Activated CD4-positive, alpha-beta T cell treated with anti-CD3 and anti-CD28 coated beads for 4 hours (primary cell): ENCODE measurements around the gene MACROD2.
"Not testable (repeated sequence)": the region's sequence is repeated elsewhere in the genome, so short reads cannot be mapped to it uniquely, and the experiment has no call there.

Experiments
- DNase-seq, 2 donors: peaks; one replicate each; pipeline ENCODE4 v3.0.0-alpha.2; 2020

Gene MACROD2

DNA sequence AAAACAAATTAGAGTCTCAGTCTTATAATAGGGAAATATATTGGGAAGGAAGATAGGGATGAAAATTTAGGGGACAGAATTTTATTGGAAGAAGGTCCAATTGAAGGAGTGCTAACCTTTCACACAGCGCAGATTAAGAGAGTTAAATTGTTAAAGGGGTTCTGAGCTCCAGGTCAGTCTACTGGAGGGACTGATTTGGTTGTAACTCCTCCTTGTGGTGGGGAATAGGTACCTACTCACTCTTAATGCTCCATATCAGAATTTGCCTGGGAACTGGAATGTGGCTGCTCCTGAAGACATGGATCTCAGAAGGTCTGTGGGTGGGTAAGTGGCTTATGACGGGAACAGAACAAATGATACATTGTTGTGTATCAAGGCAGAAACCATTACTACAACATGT is 198.6 kb downstream of the MACROD2 start:
- no peak for DNase-seq

DNA sequence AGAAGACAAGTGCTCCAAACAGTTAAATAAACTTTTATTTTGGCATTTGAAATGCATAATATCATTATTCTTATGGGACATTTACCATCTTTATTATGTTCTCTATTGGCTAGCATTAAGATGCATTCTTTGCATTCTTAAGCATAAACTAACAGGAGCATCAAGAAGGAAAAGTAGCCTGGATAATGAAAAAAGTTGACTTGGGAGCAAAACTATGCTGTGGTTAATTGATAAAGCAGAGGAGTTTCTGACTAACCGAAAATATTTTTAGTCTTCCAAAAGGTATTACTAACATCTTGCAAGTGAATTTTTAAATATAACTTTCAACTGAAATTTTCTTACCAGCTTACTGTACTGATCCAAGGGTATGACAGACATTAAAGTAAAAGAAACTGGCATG is 201.8 kb downstream of the MACROD2 start:
- DNase-seq, result no peak

DNA sequence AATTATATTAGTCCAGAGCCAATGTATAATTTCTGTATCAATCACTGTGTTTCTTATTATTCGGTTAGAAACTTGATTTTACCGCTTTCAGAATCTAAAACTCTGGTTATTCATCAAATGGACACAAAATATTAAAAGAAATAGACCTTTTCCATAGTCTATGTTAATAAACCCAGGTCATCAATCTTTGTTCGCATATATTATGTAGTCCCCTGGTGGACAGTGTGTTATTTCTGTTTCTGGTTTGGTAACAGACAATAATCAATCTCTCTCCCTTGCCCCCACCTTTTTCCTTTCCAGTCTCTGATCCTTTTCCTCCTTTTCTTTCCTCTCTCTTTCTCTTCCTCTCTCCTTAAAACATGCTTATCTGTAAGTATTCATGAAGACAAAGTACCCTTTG is 203.1 kb downstream of the MACROD2 start:
- DNase-seq, result no peak

DNA sequence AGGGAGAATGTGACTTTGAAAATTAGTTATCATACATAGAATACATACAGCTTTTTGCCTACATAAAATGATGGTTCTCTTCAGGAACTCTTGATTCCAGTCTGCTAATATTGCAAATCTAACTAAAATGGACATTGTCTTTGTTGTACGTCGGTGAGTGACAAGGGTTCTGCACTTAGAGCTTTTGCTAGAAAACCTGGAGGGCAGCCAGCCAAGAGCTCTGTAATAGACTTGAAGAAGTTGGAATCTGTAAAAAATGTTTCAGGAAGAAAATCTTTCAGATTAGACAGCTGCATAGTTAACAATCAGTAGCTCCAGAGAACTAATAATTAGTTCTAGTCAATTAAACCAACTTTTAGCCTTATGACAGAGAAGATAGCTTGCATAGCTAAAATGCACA is 203.8 kb downstream of the MACROD2 start:
- DNase-seq, result no peak

DNA sequence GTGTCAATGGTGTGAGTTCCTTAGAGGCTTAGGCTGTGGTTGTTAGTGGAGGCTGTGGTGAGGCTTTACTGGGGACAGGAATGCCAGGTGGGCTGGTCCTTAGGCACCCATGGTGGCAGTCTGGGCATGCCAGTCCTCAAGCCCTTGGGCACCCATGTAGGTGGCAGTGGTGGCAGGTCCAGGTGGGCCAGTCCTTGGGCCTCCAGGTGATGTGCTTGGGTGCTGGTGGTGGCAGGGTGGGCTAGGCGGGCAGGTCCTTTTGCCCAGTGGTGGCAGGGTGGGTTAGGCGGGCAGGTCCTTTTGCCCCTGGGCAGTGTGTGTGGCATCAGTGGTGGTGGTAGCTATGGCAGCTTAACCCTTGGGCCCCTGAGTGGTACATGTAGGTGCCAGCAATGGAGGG is 208.3 kb downstream of the MACROD2 start:
- no peak for DNase-seq

DNA sequence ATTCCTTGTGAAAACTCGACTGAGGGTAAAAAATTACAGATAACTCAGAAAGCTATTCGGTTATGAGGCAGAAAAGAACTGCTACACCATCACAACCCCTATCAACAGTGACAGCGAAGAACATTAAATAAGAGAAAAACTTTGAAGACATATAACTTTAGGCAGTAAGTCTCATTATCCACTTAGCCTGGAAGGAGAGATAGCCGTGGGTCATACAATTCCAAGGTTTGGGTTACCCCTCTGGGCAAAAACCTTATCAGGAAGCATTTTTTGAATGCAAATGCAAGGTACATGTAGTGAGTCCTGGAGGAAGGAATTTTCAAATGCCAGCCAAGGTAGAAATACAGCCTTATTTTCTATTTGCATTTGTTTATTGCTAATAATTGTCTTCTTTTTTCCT is 212.3 kb downstream of the MACROD2 start:
- no peak for DNase-seq

DNA sequence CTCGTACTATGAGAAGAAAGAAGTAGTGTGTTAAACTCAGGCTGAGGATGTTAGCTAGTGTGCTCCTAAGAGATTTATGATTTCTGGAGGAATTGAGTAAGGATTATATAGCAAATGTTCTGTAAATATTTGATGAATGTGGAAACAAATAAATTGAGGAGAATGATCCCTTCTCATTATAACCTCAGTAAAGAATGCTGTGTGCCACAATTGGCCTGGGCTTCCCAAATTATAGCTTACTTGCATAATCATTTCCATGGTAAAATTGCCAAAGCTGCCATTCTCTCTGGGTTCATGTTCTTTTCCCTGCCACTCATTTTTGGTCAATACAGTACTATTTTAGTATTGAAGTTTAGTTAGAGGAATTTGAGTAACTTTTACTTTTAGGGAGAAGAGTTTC is 213.6 kb downstream of the MACROD2 start:
- DNase-seq, result no peak

DNA sequence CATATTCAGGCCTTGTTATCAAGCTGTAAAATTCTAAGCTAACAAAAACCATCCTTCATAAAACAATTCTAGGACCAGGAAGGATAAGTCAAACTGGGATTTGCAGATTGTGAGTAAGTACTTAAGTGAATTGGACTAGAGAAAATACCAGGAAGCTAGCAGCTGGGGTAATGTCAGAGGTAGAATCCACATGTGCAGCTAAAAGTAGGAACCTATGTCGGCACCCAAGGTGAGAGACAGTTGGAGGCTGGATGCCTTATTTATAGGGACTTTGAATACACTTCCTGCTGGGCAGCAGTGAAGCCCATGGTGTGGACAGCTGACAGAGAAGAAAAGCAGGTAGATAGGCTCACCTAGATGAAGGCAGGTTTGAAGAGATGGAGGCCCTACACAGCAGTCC is 214.8 kb downstream of the MACROD2 start:
- no peak for DNase-seq

DNA sequence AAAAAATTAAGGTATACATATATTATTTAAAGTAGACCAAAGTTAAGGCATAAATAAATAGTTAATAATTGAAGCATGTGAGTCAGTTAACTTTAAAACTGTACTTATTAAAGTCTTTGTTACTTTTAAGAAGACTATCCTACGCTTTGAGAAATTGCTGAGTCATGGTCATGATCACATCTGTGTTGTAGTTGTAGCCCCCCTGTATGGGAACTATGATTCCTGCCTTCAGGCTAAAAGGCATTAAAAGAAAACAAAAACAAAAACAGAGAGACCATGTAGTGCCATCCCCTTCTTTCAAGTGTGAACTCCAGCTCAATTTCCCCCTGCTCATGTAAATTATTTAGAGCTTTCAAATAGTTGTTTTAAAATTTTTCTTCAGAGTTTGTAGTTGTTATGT is 218.7 kb downstream of the MACROD2 start:
- no peak for DNase-seq

DNA sequence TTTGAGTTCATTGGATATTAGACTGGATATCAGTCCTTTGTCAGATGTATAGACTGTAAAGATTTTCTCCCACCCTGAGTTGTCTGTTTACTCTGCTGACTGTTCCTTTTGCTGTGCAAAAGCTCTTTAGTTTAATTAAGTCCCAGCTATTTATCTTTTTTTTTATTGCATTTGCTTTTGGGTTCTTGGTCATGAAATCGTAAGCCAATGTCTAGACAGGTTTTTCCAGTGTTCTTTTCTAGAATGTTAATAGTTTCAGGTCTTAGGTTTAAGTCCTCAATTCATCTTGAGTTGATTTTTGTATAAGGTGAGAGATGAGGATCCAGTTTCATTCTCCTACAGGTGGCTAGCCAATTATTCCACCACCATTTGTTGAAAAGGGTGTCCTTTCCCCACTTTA is 220.6 kb downstream of the MACROD2 start:
- not testable (repeated sequence) for DNase-seq

DNA sequence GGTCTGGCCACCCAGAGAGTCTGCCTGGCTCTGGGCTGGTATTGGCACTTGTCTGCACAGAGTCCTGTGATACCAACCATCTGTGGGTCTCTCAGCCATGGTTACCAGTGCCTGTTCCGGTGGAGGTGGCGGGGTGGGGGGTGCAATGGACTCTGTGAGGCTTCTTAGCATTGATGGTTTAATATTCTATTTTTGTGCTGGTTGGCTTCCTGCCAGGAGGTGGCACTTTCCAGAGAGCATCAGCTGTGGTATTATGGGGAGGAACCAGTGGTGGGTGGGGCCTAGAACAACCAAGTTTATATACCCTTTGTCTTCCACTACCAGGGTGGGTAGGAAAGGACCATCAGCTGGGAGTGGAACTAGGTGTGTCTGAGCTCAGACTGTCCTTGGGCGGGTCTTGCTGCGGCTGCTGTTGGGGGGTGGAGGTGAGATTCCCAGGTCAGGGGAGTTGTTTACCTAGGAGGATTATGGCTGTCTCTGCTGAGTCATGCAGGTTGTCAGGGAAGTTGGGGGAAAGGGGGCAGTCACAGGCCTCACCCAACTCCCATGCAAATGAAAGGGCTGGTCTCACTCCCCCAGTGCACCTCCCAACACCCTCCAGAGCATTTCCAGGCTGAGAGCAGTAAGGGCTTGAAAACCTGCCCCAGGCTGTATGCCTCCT is 224.6 kb downstream of the MACROD2 start:
- no peak for DNase-seq

DNA sequence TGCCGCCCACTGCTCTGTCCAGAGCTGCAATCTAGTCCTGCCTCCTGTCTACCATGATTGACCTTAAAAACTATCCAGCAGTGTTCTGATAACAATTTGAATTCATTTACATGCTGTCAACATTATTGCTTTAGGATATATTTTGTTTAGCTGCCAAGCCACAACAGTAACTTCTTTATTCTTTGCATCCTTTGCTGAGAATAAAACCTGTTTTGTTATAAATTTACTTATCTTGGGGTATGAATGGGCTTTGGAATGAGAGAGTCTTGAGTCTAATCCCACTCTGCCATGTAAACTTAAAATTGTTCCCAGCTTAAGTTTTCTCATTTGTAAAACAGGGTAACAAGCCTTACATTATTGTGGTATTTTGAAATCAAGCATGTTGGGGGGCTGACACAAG is 225.7 kb downstream of the MACROD2 start:
- no peak for DNase-seq

DNA sequence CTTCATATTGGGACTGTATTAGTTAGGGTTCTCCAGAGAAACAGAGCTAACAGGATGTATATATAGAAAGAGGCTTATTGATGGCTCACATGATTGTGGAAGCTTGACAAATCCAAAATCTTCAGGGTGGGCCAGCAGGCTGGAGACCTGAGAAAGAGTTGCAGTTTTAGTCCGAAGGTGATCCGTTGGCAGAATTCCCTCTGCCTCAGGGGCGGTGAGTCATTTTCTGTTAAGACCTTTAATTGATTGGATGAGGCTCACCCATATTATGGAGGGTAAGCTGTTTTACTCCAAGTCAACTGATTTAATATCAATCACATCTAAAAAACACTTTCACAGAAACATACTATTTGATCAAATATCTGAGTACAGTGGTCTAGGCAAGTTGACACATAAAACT is 228.5 kb downstream of the MACROD2 start:
- DNase-seq, result no peak

DNA sequence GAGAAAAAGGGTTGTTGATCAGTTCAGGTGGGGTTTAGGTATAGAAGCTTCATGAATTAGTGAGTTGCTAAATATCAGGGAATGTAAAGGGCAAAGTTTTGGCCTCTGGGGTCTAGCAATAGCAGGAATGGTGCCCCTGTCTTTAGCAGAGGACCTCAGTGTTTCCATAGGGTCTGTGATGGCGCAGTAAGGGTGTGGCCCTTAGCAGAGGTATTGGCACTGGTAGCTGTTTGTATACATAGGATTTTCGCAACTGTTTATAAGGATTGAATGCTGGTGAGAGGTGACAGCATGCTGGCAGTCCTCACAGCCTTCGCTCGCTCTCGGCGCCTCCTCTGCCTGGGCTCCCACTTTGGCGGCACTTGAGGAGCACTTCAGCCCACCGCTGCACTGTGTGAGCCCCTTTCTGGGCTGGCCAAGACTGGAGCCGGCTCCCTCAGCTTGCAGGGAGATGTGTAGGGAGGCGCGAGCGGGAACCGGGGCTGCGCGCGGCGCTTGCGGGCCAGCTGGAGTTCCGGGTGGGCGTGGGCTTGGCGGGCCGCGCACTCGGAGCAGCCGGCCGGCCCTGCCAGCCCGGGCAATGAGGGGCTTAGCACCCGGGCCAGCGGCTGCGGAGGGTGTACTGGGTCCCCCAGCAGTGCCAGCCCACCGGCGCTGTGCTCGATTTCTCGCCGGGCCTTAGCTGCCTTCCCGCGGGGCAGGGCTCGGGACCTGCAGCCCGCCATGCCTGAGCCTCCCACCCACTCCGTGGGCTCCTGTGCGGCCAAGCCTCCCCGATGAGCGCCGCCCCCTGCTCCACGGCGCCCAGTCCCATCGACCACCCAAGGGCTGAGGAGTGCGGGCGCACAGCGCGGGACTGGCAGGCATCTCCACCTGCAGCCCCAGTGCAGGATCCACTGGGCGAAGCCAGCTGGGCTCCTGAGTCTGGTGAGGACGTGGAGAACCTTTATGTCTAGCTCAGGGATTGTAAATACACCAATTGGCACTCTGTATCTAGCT is 231.0 kb downstream of the MACROD2 start:
- not testable (repeated sequence) for DNase-seq

DNA sequence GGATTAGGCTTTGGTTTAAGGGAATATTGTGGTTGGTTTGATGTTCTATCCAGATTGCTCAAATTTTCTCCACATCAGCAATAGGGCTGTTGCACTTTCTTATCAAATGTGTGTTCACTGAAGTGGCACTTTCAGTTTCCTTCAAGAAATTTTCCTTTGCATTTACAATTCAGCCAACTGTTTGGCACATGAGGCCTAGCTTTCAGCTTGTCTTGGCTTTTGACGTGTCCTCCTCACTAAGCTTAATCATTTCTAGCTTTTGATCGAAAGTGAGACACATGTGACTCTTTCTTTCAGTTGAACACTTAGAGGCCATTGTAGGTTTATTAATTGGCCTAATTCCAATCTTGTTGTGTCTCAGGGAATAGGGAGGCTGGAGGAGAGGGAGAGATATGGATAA is 237.3 kb downstream of the MACROD2 start:
- DNase-seq, result no peak

DNA sequence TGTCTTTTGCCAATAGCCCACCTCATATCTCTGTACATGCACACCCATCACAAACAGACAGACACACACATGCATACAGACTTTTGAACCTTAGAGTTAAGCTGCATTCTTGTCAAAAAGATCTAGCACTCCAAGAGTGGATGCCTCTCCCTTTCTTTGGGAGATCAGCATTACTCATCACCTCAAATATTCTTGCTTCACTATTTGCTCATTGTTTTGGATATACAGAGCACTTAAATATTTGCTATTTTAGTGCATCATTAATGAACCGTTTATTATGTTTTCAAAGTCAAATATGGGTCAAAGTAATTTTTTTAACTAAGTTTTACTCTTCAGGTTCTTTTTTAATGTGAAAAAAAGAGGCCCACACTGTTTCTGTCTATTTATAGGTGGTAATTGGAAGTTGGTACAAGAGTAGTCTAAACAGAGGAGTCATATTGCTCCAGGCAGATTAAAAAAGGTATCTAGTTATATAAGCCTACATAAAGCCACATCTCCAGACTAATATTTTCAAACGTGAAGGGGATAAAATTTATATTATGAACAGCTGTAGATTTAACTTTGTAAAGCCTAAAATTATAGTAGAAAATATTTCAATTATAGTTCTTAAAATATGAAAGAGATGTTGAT is 239.5 kb downstream of the MACROD2 start:
- DNase-seq, result no peak

DNA sequence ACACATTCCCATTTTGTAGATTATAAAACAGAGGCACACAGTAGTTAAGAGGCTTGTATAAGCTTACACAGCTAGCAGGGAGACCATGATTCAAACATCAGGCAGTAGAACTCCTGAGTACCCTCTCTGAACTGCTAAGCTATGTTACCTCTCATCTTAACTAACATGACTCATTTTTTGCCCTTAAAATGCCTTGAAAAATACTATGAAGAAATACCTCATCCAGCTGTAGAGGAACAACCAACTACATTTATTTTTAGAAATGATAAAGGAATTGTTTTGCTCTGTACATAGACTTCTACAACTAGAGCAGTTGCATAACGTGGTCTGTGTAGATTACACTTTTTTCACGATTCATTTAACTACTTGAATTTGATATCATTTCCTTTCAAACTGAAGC is 240.0 kb downstream of the MACROD2 start:
- no peak for DNase-seq

DNA sequence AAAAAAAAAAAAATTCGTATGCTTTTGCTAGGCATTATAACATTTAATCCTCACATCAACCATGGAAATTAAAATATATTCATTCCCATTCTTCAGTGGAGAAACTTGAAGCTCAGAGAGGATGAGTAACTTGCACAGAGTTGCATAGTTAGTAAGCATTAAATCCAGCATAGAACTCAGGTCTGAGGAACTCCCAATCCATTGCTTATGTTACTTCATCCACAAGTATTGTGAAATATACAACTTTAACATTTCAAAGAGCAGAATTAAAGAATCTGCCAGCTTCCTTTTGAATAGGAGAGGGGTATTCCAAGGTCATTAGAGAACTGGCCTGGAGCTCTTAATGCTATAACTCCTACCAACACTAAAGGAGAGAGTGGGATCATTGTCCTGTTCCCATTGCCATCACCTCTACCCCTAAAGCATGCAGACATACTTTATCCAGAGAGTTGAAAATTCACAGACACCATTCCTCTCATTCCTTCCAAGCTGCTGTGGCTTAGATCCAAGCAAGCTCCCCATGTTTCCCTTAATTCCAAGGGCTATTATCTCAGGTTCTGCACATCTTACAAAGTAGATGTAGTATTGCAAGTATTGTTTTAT is 250.2 kb downstream of the MACROD2 start:
- DNase-seq, result no peak

DNA sequence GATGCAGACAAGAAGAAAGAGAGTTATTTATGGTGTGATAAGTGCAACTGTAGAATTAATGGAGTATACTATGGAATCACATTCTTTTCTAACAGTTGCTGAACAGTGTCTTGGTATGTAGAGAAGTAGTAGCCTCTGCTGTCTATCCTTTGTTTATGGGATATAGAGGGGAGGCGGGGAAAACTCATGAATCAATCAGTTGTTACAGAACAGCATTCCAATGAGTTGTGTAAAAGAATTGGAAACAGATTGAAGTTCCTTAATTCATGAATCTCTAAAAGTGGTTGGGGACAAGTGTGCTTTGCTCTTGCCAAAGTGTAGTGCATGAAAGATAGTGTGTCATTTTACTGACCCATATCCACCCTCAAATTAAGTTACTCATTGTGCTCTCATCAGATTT is 264.4 kb downstream of the MACROD2 start:
- DNase-seq, result no peak

DNA sequence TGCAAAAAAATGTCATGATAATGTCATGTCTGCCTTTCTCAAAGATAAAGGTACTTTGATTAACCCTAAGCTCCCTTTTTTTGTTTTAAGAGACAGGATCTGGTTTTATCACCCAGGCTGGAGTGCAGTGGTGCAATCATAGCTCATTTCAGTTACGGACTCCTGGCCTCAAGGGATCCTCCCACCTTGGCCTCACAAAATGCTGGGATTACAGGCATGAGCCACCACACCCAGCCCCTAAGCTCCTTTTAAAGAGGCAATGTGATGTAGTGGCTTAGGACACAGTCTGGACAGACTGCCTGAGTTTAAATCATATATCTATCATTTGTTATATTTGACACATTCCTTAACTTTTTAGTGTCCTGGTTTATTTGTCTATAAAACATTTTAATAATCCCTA is 265.1 kb downstream of the MACROD2 start:
- no peak for DNase-seq

DNA sequence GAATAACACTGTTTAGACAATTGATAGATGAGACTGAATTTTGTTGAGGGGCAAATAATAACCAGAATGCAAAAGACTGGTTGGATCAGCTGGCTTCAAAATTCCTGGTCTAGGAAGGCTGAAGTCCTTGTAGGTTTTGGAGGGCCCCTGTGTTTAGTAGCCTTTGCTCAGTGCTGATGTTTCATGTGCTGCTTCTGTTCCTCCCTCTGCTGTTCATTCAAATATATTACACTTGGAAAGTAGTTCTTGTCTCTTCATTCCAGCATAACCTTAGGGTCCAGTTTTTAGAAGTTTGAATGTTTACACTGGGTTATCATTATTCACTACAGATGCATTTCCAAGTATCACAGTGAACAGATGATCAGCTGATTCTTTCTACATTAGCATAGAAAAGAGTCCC is 269.6 kb downstream of the MACROD2 start:
- no peak for DNase-seq

DNA sequence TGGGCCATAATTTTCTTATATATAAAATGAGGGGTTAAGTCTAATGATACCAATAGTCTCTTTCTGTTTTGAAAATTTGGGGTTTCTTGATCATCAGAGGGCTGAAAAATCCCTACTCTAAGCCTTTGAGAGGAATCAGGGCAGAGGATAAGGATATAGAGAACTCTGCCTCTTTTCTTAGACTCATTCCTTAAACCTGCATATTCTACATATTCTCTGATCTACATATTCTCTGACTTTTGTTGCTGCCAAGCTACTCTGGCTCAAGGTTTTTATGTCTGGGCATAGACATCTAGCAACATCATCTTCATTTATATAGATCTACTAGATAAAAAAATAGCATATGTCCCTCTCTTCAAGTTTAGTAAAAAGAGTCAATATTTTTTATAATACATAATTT is 270.9 kb downstream of the MACROD2 start:
- DNase-seq, result no peak

DNA sequence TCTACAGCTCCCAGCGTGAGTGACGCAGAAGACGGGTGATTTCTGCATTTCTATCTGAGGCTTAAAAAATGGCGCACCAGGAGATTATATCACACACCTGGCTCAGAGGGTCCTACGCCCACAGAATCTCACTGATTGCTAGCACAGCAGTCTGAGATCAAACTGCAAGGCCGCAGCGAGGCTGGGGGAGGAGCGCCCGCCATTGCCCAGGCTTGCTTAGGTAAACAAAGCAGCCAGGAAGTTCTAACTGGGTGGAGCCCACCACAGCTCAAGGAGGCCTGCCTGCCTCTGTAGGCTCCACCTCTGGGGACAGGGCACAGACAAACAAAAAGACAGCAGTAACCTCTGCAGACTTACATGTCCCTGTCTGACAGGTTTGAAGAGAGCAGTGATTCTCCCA is 275.4 kb downstream of the MACROD2 start:
- DNase-seq, result not testable (repeated sequence)
